ENCODE measurements around the gene MAOB.

The MAOB gene

DNA sequence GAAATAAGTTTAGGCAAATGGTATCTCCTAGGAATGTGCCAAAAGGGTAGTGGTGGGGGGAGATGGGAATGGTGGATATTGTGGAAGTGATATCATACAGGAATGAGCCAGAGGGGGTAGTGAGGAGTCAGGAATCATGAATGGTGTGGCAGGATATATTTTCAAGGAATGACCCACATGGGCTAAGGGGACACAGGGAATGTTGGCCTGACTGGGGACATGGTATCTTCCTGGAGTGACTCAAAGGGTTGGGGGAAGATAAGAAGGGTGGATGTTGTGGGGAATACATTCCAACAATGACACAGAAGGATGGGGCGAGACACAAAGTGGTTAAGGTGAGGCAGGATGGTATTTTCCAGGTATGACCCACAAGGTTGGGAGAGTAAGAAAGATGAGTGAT, 165.6 kb downstream of the MAOB start:
- no peaks in the 10 kb centered on the region for H3K79me2 ChIP-seq (ENCODE audit: insufficient read depth, low read length)
- no peaks in the 10 kb centered on the region for H3K9me2 ChIP-seq (replicated peaks; ENCODE audit: low read depth, low read length)
- no peaks in the 10 kb centered on the region for H4K20me1 ChIP-seq (ENCODE audit: insufficient read depth, low read length, poor library complexity, severe bottlenecking)
- no peaks in the 10 kb centered on the region for H3F3A ChIP-seq (ENCODE audit: low read depth)
- H3K4me3 ChIP-seq (ENCODE audit: low read length, poor library complexity, severe bottlenecking): no peak overlapping the region
- H3K4me1 ChIP-seq (ENCODE audit: insufficient read depth, low read length, poor library complexity, severe bottlenecking): no peaks in the 10 kb centered on the region
- H3K9ac ChIP-seq (ENCODE audit: low read depth, low read length, poor library complexity, severe bottlenecking): no peak overlapping the region
- TF ChIP-seq EZH2phosphoT487 (IDR thresholded peaks at IDR 0.05; ENCODE audit: borderline replicate concordance): no peak
- TF ChIP-seq, protein P1, sequence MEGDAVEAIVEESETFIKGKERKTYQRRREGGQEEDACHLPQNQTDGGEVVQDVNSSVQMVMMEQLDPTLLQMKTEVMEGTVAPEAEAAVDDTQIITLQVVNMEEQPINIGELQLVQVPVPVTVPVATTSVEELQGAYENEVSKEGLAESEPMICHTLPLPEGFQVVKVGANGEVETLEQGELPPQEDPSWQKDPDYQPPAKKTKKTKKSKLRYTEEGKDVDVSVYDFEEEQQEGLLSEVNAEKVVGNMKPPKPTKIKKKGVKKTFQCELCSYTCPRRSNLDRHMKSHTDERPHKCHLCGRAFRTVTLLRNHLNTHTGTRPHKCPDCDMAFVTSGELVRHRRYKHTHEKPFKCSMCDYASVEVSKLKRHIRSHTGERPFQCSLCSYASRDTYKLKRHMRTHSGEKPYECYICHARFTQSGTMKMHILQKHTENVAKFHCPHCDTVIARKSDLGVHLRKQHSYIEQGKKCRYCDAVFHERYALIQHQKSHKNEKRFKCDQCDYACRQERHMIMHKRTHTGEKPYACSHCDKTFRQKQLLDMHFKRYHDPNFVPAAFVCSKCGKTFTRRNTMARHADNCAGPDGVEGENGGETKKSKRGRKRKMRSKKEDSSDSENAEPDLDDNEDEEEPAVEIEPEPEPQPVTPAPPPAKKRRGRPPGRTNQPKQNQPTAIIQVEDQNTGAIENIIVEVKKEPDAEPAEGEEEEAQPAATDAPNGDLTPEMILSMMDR (conservative IDR thresholded peaks at IDR 0.05; ENCODE audit: low read length): no peak
- no peaks in the 10 kb centered on the region for H3K9me3 ChIP-seq (ENCODE audit: insufficient read depth, low read depth, low read length)
- H3K4me2 ChIP-seq (ENCODE audit: low read depth, low read length, poor library complexity, severe bottlenecking): no peak overlapping the region
- no peak overlapping the region for H2AFZ ChIP-seq (ENCODE audit: low read length)
- no peaks in the 10 kb centered on the region for H3K36me3 ChIP-seq (ENCODE audit: insufficient read depth, low read length)
- H3K27me3 ChIP-seq (ENCODE audit: insufficient read depth, low read length, poor library complexity, severe bottlenecking): no peaks in the 10 kb centered on the region

All from Loucy (cell line).